H1 (cell line): Measurements from ENCODE around the gene ARHGAP6. TPM values are rescaled to one million over a fixed set of nuclear protein-coding genes. Genes with fewer than 3 reads are reported as not detected.

Source experiments
- CTCF ChIA-PET: fragments of 300-600 bp; sonication (Branson Sonifier 250); formaldehyde crosslinking; loops from one replicate; lab custom pipeline; 2021; ENCODE audit not compliant: partially characterized antibody; lab: Charles Lee
- POLR2A ChIA-PET: fragments of 300-600 bp; sonication (Branson Sonifier 250); formaldehyde crosslinking; loops from one replicate; lab custom pipeline; 2021; ENCODE audit warnings: inconsistent platforms; ENCODE audit not compliant: partially characterized antibody; lab: Charles Lee
- DNase-seq, 2 experiments: peaks; one replicate each; pipeline versions ENCODE4 v3.0.0 to v3.0.0-alpha.2; 2010 to 2022; ENCODE audit warnings: low spot score in 2 of 2, low read depth in 1 of 2, mixed read lengths in 1 of 2
- FAIRE-seq: peaks from 2 replicates; lab custom pipeline; 2011; peaks lifted over from hg19 to GRCh38; lab: Jason Lieb, UNC
- H2AFZ ChIP-seq: 2 replicates; pipeline ENCODE4 v1.8.1; 2012; ENCODE audit warnings: low read length, inconsistent platforms
- H2AK5ac ChIP-seq: 2 replicates; pipeline ENCODE4 v1.6.1; 2013; ENCODE audit warnings: low read depth, low read length
- H2BK120ac ChIP-seq: replicated peaks from 2 replicates; pipeline ENCODE3; 2013; ENCODE audit warnings: low read depth, low read length, inconsistent platforms
- H2BK12ac ChIP-seq: 2 replicates; pipeline ENCODE4 v1.6.1; 2013; ENCODE audit warnings: low read depth, low read length
- H2BK15ac ChIP-seq: 2 replicates; pipeline ENCODE4 v1.6.1; 2013; ENCODE audit warnings: low read length
- H2BK20ac ChIP-seq: 2 replicates; pipeline ENCODE4 v1.6.1; 2013; ENCODE audit warnings: low read length
- H2BK5ac ChIP-seq: 2 replicates; pipeline ENCODE4 v1.6.1; 2013; ENCODE audit warnings: low read depth, low read length
- H3K14ac ChIP-seq: 2 replicates; pipeline ENCODE4 v1.6.1; 2013; ENCODE audit warnings: inconsistent platforms; ENCODE audit not compliant: insufficient read length
- H3K18ac ChIP-seq: 2 replicates; pipeline ENCODE4 v1.6.1; 2013; ENCODE audit warnings: low read length; ENCODE audit errors: extremely low read depth
- H3K23ac ChIP-seq: 2 replicates; pipeline ENCODE4 v1.6.1; 2013; ENCODE audit warnings: inconsistent platforms; ENCODE audit not compliant: insufficient read length
- H3K23me2 ChIP-seq: 2 replicates; pipeline ENCODE4 v1.6.1; 2013; ENCODE audit warnings: low read depth, low read length
- H3K27ac ChIP-seq: 2 replicates; pipeline ENCODE4 v1.6.1; 2011; ENCODE audit warnings: low read depth, low read length, inconsistent platforms
- H3K27me3 ChIP-seq, 4 experiments: replicated peaks in 1 of 4; 1 replicate in 1 of 4; 2 replicates in 3 of 4; pipeline versions ENCODE4 v1.6.1 to v1.8.1; 2011 to 2013; ENCODE audit warnings: low read length in 3 of 4, mild to moderate bottlenecking in 3 of 4, inconsistent platforms in 2 of 4, mixed read lengths in 2 of 4, moderate library complexity in 1 of 4; ENCODE audit not compliant: control insufficient read depth in 3 of 4, insufficient read depth in 3 of 4; ENCODE audit errors: extremely low read depth in 1 of 4
- H3K36me3 ChIP-seq, 4 experiments: 2 replicates each; pipeline versions ENCODE4 v1.6.1 to v1.8.1; 2011 to 2013; ENCODE audit warnings: mild to moderate bottlenecking in 4 of 4, low read length in 3 of 4, moderate library complexity in 2 of 4, control low read depth in 1 of 4, inconsistent platforms in 1 of 4; ENCODE audit not compliant: insufficient read depth in 4 of 4, control insufficient read depth in 2 of 4
- H3K4ac ChIP-seq: replicated peaks from 2 replicates; pipeline ENCODE3; 2013; ENCODE audit warnings: low read length, low read depth, mixed read lengths, inconsistent platforms; ENCODE audit not compliant: insufficient read length
- H3K4me1 ChIP-seq, 4 experiments: replicated peaks in 1 of 4; 1 replicate in 1 of 4; 2 replicates in 3 of 4; pipeline versions ENCODE4 v1.6.1 to v1.8.1; 2011 to 2013; ENCODE audit warnings: low read length in 3 of 4, inconsistent platforms in 2 of 4, mixed read lengths in 1 of 4; ENCODE audit not compliant: insufficient read depth in 4 of 4, control insufficient read depth in 3 of 4
- H3K4me2 ChIP-seq, 2 experiments: 2 replicates each; pipeline versions ENCODE4 v1.6.1 to v1.8.1; 2011 to 2013; ENCODE audit warnings: low read depth in 2 of 2, low read length in 2 of 2, control low read depth in 1 of 2, inconsistent platforms in 1 of 2, mild to moderate bottlenecking in 1 of 2; ENCODE audit not compliant: insufficient read depth in 1 of 2
- H3K4me3 ChIP-seq, 4 experiments: fragments of 200-600, 300-600 bp in 1 of 4; sonication (generic), shearing (Covaris generic), sonication (Bioruptor Twin) in 1 of 4; 2 replicates each; pipeline versions ENCODE4 v1.5.1 to v1.8.1; 2011 to 2016; ENCODE audit warnings: low read length in 4 of 4, low read depth in 3 of 4, control low read depth in 2 of 4, inconsistent platforms in 2 of 4, mild to moderate bottlenecking in 2 of 4, mixed read lengths in 1 of 4, moderate library complexity in 1 of 4; ENCODE audit not compliant: insufficient read depth in 2 of 4; ENCODE audit errors: extremely low read depth in 1 of 4
- H3K56ac ChIP-seq: replicated peaks from 2 replicates; pipeline ENCODE3; 2013; ENCODE audit warnings: low read depth, mild to moderate bottlenecking, mixed read lengths, low read length, inconsistent platforms; ENCODE audit not compliant: insufficient read length
- H3K79me1 ChIP-seq: 2 replicates; pipeline ENCODE4 v1.6.1; 2013; ENCODE audit warnings: low read depth, low read length, control low read depth
- H3K79me2 ChIP-seq, 2 experiments: 2 replicates each; pipeline versions ENCODE4 v1.6.1 to v1.8.1; 2012 to 2013; ENCODE audit warnings: low read length in 2 of 2, mild to moderate bottlenecking in 2 of 2, inconsistent platforms in 1 of 2; ENCODE audit not compliant: insufficient read depth in 2 of 2, control insufficient read depth in 1 of 2
- H3K9ac ChIP-seq, 4 experiments: replicated peaks in 1 of 4; 1 replicate in 1 of 4; 2 replicates in 3 of 4; pipeline versions ENCODE4 v1.6.1 to v1.8.1; 2011 to 2013; ENCODE audit warnings: low read depth in 3 of 4, low read length in 3 of 4, control low read depth in 2 of 4, mild to moderate bottlenecking in 2 of 4, moderate library complexity in 2 of 4, inconsistent platforms in 1 of 4; ENCODE audit errors: extremely low read depth in 1 of 4
- H3K9me3 ChIP-seq, 2 experiments: 2 replicates each; pipeline versions ENCODE4 v1.6.1 to v1.8.1; 2012 to 2013; ENCODE audit warnings: mild to moderate bottlenecking in 2 of 2, moderate library complexity in 2 of 2, control low read depth in 1 of 2, inconsistent platforms in 1 of 2, low read depth in 1 of 2, low read length in 1 of 2, mixed read lengths in 1 of 2; ENCODE audit not compliant: insufficient read depth in 2 of 2
- H4K20me1 ChIP-seq, 2 experiments: replicated peaks in 1 of 2; 2 replicates each; pipeline versions ENCODE3 to v1.8.1; 2011 to 2013; ENCODE audit warnings: inconsistent platforms in 2 of 2, low read length in 2 of 2, mild to moderate bottlenecking in 1 of 2; ENCODE audit not compliant: insufficient read depth in 2 of 2, control insufficient read depth in 1 of 2
- H4K5ac ChIP-seq: 2 replicates; pipeline ENCODE4 v1.6.1; 2013; ENCODE audit warnings: low read length, low read depth, mixed read lengths, inconsistent platforms; ENCODE audit not compliant: insufficient read length
- H4K8ac ChIP-seq: 2 replicates; pipeline ENCODE4 v1.8.0; 2013; ENCODE audit warnings: mild to moderate bottlenecking, moderate library complexity, low read length, inconsistent platforms; ENCODE audit not compliant: insufficient read depth; ENCODE audit errors: extremely low read depth
- H4K91ac ChIP-seq: replicated peaks from 2 replicates; pipeline ENCODE3; 2013; ENCODE audit warnings: low read length, mixed read lengths, inconsistent platforms; ENCODE audit not compliant: insufficient read length
- GABPA ChIP-seq: IDR thresholded peaks from 2 replicates; pipeline ENCODE4 v1.6.1; 2011; ENCODE audit warnings: mild to moderate bottlenecking, low read length, moderate library complexity, borderline replicate concordance; ENCODE audit not compliant: insufficient read depth
- KDM4A ChIP-seq: IDR thresholded peaks from one replicate; pipeline ENCODE4 v1.7.1; 2012; ENCODE audit warnings: low read depth, mild to moderate bottlenecking, moderate library complexity, low read length, inconsistent platforms; ENCODE audit not compliant: severe bottlenecking
- POLR2A ChIP-seq, 2 experiments: IDR thresholded peaks; 1 replicate in 1 of 2; 2 replicates in 1 of 2; pipeline ENCODE4 v1.6.1; 2011; ENCODE audit warnings: low read depth in 2 of 2, low read length in 2 of 2, mild to moderate bottlenecking in 2 of 2; ENCODE audit errors: control extremely low read depth in 1 of 2
- SP4 ChIP-seq: IDR thresholded peaks from 2 replicates; pipeline ENCODE4 v1.6.1; 2012; ENCODE audit warnings: low read length, inconsistent platforms
- WGBS, 2 experiments: shearing (Covaris generic) in 1 of 2; methylation state at CpG; one replicate each; pipeline versions ENCODE4 v1.1.6 to v1.1.7; 2013 to 2015; ENCODE audit warnings: low lambda C conversion rate in 2 of 2, mixed read lengths in 2 of 2, inconsistent platforms in 1 of 2, low coverage in 1 of 2, missing lambda C conversion rate in 1 of 2; ENCODE audit not compliant: insufficient replicate concordance in 2 of 2, insufficient coverage in 1 of 2, insufficient read length in 1 of 2; ENCODE audit errors: extremely low coverage in 1 of 2, missing lambda C conversion rate in 1 of 2; 5-methylcytosine and 5-hydroxymethylcytosine counted together
- polyA plus RNA-seq, 7 experiments: library from polyadenylated mRNA; depleted of rRNA in 3 of 7; stranded (reverse) in 5 of 7; unstranded in 2 of 7; fragments of >200 nt in 5 of 7; fragments of 200-250 nt in 2 of 7; gene quantifications; 1 replicate in 5 of 7; 2 replicates in 1 of 7; 4 replicates in 1 of 7; pipeline versions ENCODE4 v1.2.1 to v1.2.3, GENCODE V29; 2011 to 2013; ENCODE audit warnings: missing spikeins in 2 of 7, mixed read lengths in 2 of 7
- total RNA-seq: library from RNA; stranded (reverse); fragmentation: NEBNext Ultra II Directional; extraction: Animal tissue kit (Norgen Biotek cat#: 25700); gene quantifications from 2 replicates; pipeline ENCODE4 v1.2.1, GENCODE V29; 2021
- TF ChIP-seq, protein P1 (sequence below): IDR thresholded peaks from 2 replicates; pipeline ENCODE4 v1.6.1; 2012; ENCODE audit warnings: inconsistent platforms
- TF ChIP-seq, protein P2 (sequence below): IDR thresholded peaks from 2 replicates; pipeline ENCODE4 v1.6.1; 2012; ENCODE audit warnings: inconsistent platforms

ARHGAP6 gene
- total and polyA plus RNA-seq, 2 of the 8 experiments (the other 6 are each of a cell fraction or from before 2014, with no cell fraction given), result 0.35 to 0.82 TPM

DNA sequence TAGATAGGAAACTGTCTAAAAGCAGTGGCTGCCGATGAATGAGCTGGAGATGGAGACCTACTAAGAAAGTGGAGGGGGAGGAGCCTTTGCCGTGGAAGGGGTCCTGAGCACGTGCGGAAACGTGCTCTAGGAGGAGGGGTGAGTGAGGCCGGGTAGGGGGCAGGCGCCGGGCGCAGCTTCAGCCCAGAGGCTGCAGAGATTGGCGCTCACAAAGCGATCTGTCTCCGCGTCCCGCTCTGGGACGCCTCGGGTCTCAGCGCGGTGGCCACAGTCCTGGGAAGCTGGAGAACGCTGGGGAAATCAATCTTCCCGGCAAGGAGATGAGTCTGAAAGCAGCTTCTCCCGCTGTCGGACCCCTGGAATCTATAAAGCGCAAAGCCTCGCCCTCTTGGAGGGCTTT is 444 bp upstream of the ARHGAP6 start:
- TF ChIP-seq POLR2A (IDR thresholded peaks at IDR 0.05; ENCODE audit: control extremely low read depth in 1 of 2, low read depth in 2 of 2, low read length in 2 of 2) (no peak), SP4 (no peak), GABPA (no peak), KDM4A (no peak)
- TF ChIP-seq, protein P1, sequence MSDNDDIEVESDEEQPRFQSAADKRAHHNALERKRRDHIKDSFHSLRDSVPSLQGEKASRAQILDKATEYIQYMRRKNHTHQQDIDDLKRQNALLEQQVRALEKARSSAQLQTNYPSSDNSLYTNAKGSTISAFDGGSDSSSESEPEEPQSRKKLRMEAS, result peak; percentile 86
- TF ChIP-seq, protein P2, sequence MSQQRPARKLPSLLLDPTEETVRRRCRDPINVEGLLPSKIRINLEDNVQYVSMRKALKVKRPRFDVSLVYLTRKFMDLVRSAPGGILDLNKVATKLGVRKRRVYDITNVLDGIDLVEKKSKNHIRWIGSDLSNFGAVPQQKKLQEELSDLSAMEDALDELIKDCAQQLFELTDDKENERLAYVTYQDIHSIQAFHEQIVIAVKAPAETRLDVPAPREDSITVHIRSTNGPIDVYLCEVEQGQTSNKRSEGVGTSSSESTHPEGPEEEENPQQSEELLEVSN, result peak; percentile 57
- TF ChIP-seq, all 59 proteins: peak for 2
- Histone ChIP-seq H3K18ac (no peak overlapping the region), H3K4ac (no peak overlapping the region), H3K4me2 (peak overlapping the region; percentile 73 to 88), H2BK120ac (no peak overlapping the region), H3K27me3 (peaks cover 18 to 63% (median 42%) of the 10 kb centered on the region in 4 experiments), H3K56ac (no peak overlapping the region), H3K9me3 (no peaks in the 10 kb centered on the region), H3K23me2 (peaks cover 8% of the 10 kb centered on the region; the same call in 1 of the 2 replicates), H4K5ac (no peak overlapping the region), H3K36me3 (no peaks in the 10 kb centered on the region), H3K14ac (no peak overlapping the region), H4K20me1 (no peaks in the 10 kb centered on the region), H2BK20ac (no peak overlapping the region), H3K9ac (no peak overlapping the region), H2AK5ac (no peak overlapping the region), H2BK5ac (no peak overlapping the region), H2BK15ac (no peak overlapping the region), H3K79me1 (no peaks in the 10 kb centered on the region), H2BK12ac (no peak overlapping the region), H3K23ac (no peak overlapping the region), H3K4me1 (peaks cover 0 to 4% (median 2%) of the 10 kb centered on the region in 4 experiments; a peak in 3 of 7 replicates), H3K79me2 (no peaks in the 10 kb centered on the region), H4K91ac (no peak overlapping the region), H3K4me3 (peak overlapping the region; percentile 19 to 63 (median 44); a peak in 6 of 8 replicates), H4K8ac (no peak overlapping the region), H2AFZ (no peak overlapping the region), H3K27ac (no peak overlapping the region)
- DNase-seq, result peak in 1 of 2 experiments; percentile 47
- CTCF ChIA-PET, result interaction anchor here (0.8 to 2.2 kb wide), 7 partner anchors 12 to 529 kb away, joined by 3 to 9 read pairs (median 4); no protein-coding TSS in a partner anchor
- WGBS, 2 experiments, result 1% methylated on average over 15 of the region's 24 CpGs; no CpG with 5 or more reads in 1 of the 2 experiments
- POLR2A ChIA-PET, result interaction anchor here (0.6 to 1.4 kb wide), 3 partner anchors 40 to 158 kb away, joined by 3 to 4 read pairs (median 3); no protein-coding TSS in a partner anchor
- FAIRE-seq, result no peak
